Measurements from ENCODE around the gene LIPM. TPM values are rescaled to one million over a fixed set of nuclear protein-coding genes. Genes with fewer than 3 reads are reported as not detected.

Gene LIPM
- total RNA-seq, 1 donor from 2014 or later: not detected

Other genes with a start within 250 kb of the LIPM start
- 0.60 and 0.65 TPM in 2 replicates for gene RNLS, start 219.4 kb upstream of the LIPM start, total RNA-seq
- not detected in 2 replicates for gene LIPJ, start 216.0 kb upstream of the LIPM start, total RNA-seq
- not detected in 2 replicates for gene LIPF, start 138.3 kb upstream of the LIPM start, total RNA-seq
- not detected in 2 replicates for gene LIPK, start 96.5 kb upstream of the LIPM start, total RNA-seq
- gene LIPN, start 42.7 kb upstream of the LIPM start, total RNA-seq: not detected in 2 replicates
- gene ANKRD22, start 49.1 kb downstream of the LIPM start, total RNA-seq: not detected in 2 replicates
- 0.22 and 1.2 TPM in 2 replicates for gene STAMBPL1, start 77.5 kb downstream of the LIPM start, total RNA-seq
- gene ACTA2, start 150.0 kb downstream of the LIPM start, total RNA-seq: 3.2 and 12.0 TPM in 2 replicates
- 2.4 and 10.7 TPM in 2 replicates for gene FAS, start 188.1 kb downstream of the LIPM start, total RNA-seq

Data from lung microvascular endothelial cell (primary cell).